ENCODE measurements around the gene DCAF8. TPM values are rescaled to one million over a fixed set of nuclear protein-coding genes. Genes with fewer than 3 reads are reported as not detected.
A peak's percentile ranks its signal among the peaks of the same experiment; 100 is the strongest.

Gene DCAF8
- total RNA-seq, 2 donors from 2014 or later: 167 to 178 TPM

- no peaks in the 10 kb centered on the region for H3K9me3 ChIP-seq (ENCODE audit: control insufficient read depth, low read length, poor library complexity, severe bottlenecking)
- Mint-ChIP-seq H3K4me1 (peaks cover 33% of the 10 kb centered on the region), H3K36me3 (ENCODE audit: low read depth) (peaks cover 7% of the 10 kb centered on the region), H3K27me3 (no peaks in the 10 kb centered on the region), H3K4me3 (no peak overlapping the region), H3K27ac (no peak overlapping the region)
- DNase-seq (no peak), ATAC-seq (no peak)
These were observed 5.8 kb downstream of the DCAF8 start for GRCh38 chr1:160256396-160257046.

- H3K36me3 Mint-ChIP-seq (ENCODE audit: low read depth): peaks cover 7% of the 10 kb centered on the region
- no peaks in the 10 kb centered on the region for H3K27me3 Mint-ChIP-seq
- no peak for DNase-seq
- peaks cover 28% of the 10 kb centered on the region for H3K4me1 Mint-ChIP-seq
- H3K4me3 Mint-ChIP-seq: no peak overlapping the region
- no peak overlapping the region for H3K27ac Mint-ChIP-seq
- H3K9me3 ChIP-seq (ENCODE audit: control insufficient read depth, low read length, poor library complexity, severe bottlenecking): no peaks in the 10 kb centered on the region
- no peak for ATAC-seq
These were observed 6.5 kb downstream of the DCAF8 start for GRCh38 chr1:160255781-160256300.

GRCh38 chr1:160251687-160252526, 10.4 kb downstream of the DCAF8 start:
- no peaks in the 10 kb centered on the region for H3K27me3 Mint-ChIP-seq
- peaks cover 4% of the 10 kb centered on the region for H3K36me3 Mint-ChIP-seq (ENCODE audit: low read depth)
- H3K27ac Mint-ChIP-seq: peak overlapping the region; percentile 89

GRCh38 chr1:160251011-160251410, 11.3 kb downstream of the DCAF8 start:
- Mint-ChIP-seq H3K4me3 (no peak overlapping the region), H3K27me3 (no peaks in the 10 kb centered on the region), H3K27ac (peak overlapping the region; percentile 89), H3K36me3 (ENCODE audit: low read depth) (peaks cover 4% of the 10 kb centered on the region), H3K4me1 (peaks cover 15% of the 10 kb centered on the region)
- H3K9me3 ChIP-seq (ENCODE audit: control insufficient read depth, low read length, poor library complexity, severe bottlenecking): no peaks in the 10 kb centered on the region
- ATAC-seq (no peak), DNase-seq (no peak)

More at GRCh38 chr1:160251687-160252526, 10.4 kb downstream of the DCAF8 start:
- ATAC-seq: peak; percentile 97
- no peaks in the 10 kb centered on the region for H3K9me3 ChIP-seq (ENCODE audit: control insufficient read depth, low read length, poor library complexity, severe bottlenecking)
- peak; percentile 16 to 29 (median 29) for DNase-seq
- H3K4me3 Mint-ChIP-seq: no peak overlapping the region
- H3K4me1 Mint-ChIP-seq: peaks cover 13% of the 10 kb centered on the region

GRCh38 chr1:160247053-160247452, 15.3 kb downstream of the DCAF8 start:
- H3K4me1 Mint-ChIP-seq: peaks cover 20% of the 10 kb centered on the region
- ATAC-seq (no peak), DNase-seq (no peak)
- H3K4me3 Mint-ChIP-seq: no peak overlapping the region
- H3K36me3 Mint-ChIP-seq (ENCODE audit: low read depth): no peaks in the 10 kb centered on the region
- H3K27me3 Mint-ChIP-seq: no peaks in the 10 kb centered on the region
- no peaks in the 10 kb centered on the region for H3K9me3 ChIP-seq (ENCODE audit: control insufficient read depth, low read length, poor library complexity, severe bottlenecking)
- no peak overlapping the region for H3K27ac Mint-ChIP-seq

GRCh38 chr1:160245434-160245833, 16.9 kb downstream of the DCAF8 start:
- DNase-seq: no peak
- Mint-ChIP-seq H3K36me3 (ENCODE audit: low read depth) (no peaks in the 10 kb centered on the region), H3K27me3 (no peaks in the 10 kb centered on the region), H3K4me3 (no peak overlapping the region), H3K4me1 (peaks cover 17% of the 10 kb centered on the region), H3K27ac (peak overlapping the region; percentile 60)
- no peak for ATAC-seq
- H3K9me3 ChIP-seq (ENCODE audit: control insufficient read depth, low read length, poor library complexity, severe bottlenecking): no peaks in the 10 kb centered on the region

- Mint-ChIP-seq H3K36me3 (ENCODE audit: low read depth) (peaks cover 3% of the 10 kb centered on the region), H3K4me3 (no peak overlapping the region), H3K27me3 (no peaks in the 10 kb centered on the region), H3K27ac (no peak overlapping the region), H3K4me1 (peaks cover 19% of the 10 kb centered on the region)
- H3K9me3 ChIP-seq (ENCODE audit: control insufficient read depth, low read length, poor library complexity, severe bottlenecking): no peaks in the 10 kb centered on the region
- DNase-seq (no peak), ATAC-seq (no peak)
These were observed 18.1 kb downstream of the DCAF8 start for GRCh38 chr1:160244209-160244608.

GRCh38 chr1:160243767-160244166, 18.6 kb downstream of the DCAF8 start:
- H3K36me3 Mint-ChIP-seq (ENCODE audit: low read depth): peaks cover 3% of the 10 kb centered on the region
- H3K4me1 Mint-ChIP-seq: peaks cover 19% of the 10 kb centered on the region
- no peaks in the 10 kb centered on the region for H3K9me3 ChIP-seq (ENCODE audit: control insufficient read depth, low read length, poor library complexity, severe bottlenecking)
- no peak overlapping the region for H3K4me3 Mint-ChIP-seq
- no peak overlapping the region for H3K27ac Mint-ChIP-seq
- H3K27me3 Mint-ChIP-seq: no peaks in the 10 kb centered on the region
- no peak for DNase-seq
- ATAC-seq: no peak

- no peaks in the 10 kb centered on the region for H3K27me3 Mint-ChIP-seq
- H3K4me1 Mint-ChIP-seq: peaks cover 11% of the 10 kb centered on the region
- peaks cover 7% of the 10 kb centered on the region for H3K36me3 Mint-ChIP-seq (ENCODE audit: low read depth)
- DNase-seq: no peak
- no peak overlapping the region for H3K27ac Mint-ChIP-seq
- H3K9me3 ChIP-seq (ENCODE audit: control insufficient read depth, low read length, poor library complexity, severe bottlenecking): no peaks in the 10 kb centered on the region
- no peak for ATAC-seq
- H3K4me3 Mint-ChIP-seq: peak overlapping the region; percentile 79
These were observed 22.6 kb downstream of the DCAF8 start for GRCh38 chr1:160239582-160240299.

GRCh38 chr1:160238408-160238807, 23.9 kb downstream of the DCAF8 start:
- H3K9me3 ChIP-seq (ENCODE audit: control insufficient read depth, low read length, poor library complexity, severe bottlenecking): no peaks in the 10 kb centered on the region
- Mint-ChIP-seq H3K27me3 (no peaks in the 10 kb centered on the region), H3K4me1 (peaks cover 14% of the 10 kb centered on the region), H3K4me3 (no peak overlapping the region), H3K27ac (peak overlapping the region; percentile 67), H3K36me3 (ENCODE audit: low read depth) (peaks cover 11% of the 10 kb centered on the region)
- ATAC-seq (no peak), DNase-seq (no peak)

- Mint-ChIP-seq H3K36me3 (ENCODE audit: low read depth) (peaks cover 11% of the 10 kb centered on the region), H3K27ac (peak overlapping the region; percentile 4), H3K4me3 (no peak overlapping the region), H3K4me1 (peaks cover 15% of the 10 kb centered on the region), H3K27me3 (no peaks in the 10 kb centered on the region)
- DNase-seq: no peak
- no peak for ATAC-seq
- no peaks in the 10 kb centered on the region for H3K9me3 ChIP-seq (ENCODE audit: control insufficient read depth, low read length, poor library complexity, severe bottlenecking)
These were observed 24.8 kb downstream of the DCAF8 start for GRCh38 chr1:160237558-160237957.

- no peak overlapping the region for H3K27ac Mint-ChIP-seq
- H3K27me3 Mint-ChIP-seq: no peaks in the 10 kb centered on the region
- peaks cover 15% of the 10 kb centered on the region for H3K4me1 Mint-ChIP-seq
- H3K9me3 ChIP-seq (ENCODE audit: control insufficient read depth, low read length, poor library complexity, severe bottlenecking): no peaks in the 10 kb centered on the region
- peaks cover 11% of the 10 kb centered on the region for H3K36me3 Mint-ChIP-seq (ENCODE audit: low read depth)
- DNase-seq (no peak), ATAC-seq (no peak)
- H3K4me3 Mint-ChIP-seq: no peak overlapping the region
These were observed 25.5 kb downstream of the DCAF8 start for GRCh38 chr1:160236806-160237205.

- peaks cover 11% of the 10 kb centered on the region for H3K4me1 Mint-ChIP-seq
- peaks cover 3% of the 10 kb centered on the region for H3K36me3 Mint-ChIP-seq (ENCODE audit: low read depth)
- H3K9me3 ChIP-seq (ENCODE audit: control insufficient read depth, low read length, poor library complexity, severe bottlenecking): no peaks in the 10 kb centered on the region
- no peaks in the 10 kb centered on the region for H3K27me3 Mint-ChIP-seq
- no peak for DNase-seq
- no peak overlapping the region for H3K4me3 Mint-ChIP-seq
- peak; percentile 50 for ATAC-seq
- peak overlapping the region; percentile 37 for H3K27ac Mint-ChIP-seq
These were observed 29.4 kb downstream of the DCAF8 start for GRCh38 chr1:160232911-160233310.

Measured in T-helper 17 cell (primary cell).